ENCODE measurements around the gene PTGIR.

Gene PTGIR

DNA sequence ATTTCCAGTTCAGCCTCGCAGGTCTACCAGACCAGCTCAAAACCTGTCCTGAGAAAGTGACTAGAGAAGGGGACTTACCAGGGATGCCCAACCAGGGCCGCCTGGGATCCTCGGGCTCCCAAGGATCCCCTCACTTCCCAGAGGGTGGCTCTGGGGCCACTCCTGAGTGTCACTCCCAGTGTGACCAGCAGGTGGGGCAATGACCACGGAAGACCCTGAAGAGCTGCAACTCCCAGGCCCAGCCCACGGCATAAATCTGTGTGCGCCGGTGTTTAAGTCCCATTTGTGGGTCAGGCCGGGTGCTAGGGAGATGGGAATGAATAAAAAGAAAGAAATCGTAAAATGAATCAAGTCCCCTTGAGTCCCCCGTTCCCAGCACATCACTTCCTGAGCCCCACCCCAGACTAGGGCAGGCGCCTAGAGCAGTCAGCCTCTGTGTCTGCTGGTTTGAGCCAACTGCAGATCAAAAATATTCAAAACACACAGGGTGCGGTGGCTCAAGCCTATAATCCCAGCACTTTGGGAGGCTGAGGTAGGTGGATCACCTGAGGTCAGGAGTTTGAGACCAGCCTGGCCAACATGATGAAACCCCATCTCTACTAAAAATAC is 10.7 kb downstream of the PTGIR start:
- DNase-seq (ENCODE audit: low spot score), result peak; percentile 85

DNA sequence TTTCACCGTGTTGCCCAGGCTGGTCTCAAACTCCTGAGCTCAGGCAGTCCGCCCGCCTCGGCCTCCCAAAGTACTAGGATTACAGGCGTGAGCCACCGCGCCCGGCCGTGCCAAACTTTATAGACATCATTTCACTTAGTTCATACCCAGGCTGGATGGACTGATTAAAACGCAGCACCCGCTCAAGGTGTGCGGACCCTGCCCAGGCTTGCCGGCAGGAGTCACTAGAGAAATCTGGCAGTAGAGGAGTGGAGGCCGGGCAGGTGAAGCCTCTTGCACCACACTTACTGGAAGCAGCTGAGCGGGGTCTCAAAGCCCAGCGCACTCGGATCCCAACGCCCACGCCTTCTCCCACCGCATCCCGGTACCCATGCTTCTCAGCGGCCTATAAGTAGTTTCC is 11.4 kb downstream of the PTGIR start:
- DNase-seq (ENCODE audit: low spot score), result no peak

DNA sequence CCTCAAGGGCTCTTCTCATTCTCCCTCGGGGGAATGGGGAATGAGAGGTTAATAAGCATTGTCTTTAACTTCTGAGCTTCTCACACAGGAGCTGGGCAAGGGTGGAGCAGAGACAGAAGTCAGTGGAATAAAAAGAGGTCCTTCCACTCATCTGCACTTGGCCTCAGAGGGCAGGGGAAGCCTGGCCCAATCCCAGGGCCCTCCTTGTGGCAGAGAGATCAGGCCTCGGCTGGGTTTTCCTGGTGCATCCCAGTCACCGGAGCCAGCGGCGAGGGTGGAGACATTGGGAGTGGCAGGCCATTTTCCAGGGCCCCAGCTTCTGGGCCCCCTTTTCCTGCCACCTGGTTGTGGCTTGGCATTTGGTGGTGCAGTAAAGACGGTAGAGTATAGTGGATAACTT is 13.1 kb downstream of the PTGIR start:
- no peak for DNase-seq (ENCODE audit: low spot score)

DNA sequence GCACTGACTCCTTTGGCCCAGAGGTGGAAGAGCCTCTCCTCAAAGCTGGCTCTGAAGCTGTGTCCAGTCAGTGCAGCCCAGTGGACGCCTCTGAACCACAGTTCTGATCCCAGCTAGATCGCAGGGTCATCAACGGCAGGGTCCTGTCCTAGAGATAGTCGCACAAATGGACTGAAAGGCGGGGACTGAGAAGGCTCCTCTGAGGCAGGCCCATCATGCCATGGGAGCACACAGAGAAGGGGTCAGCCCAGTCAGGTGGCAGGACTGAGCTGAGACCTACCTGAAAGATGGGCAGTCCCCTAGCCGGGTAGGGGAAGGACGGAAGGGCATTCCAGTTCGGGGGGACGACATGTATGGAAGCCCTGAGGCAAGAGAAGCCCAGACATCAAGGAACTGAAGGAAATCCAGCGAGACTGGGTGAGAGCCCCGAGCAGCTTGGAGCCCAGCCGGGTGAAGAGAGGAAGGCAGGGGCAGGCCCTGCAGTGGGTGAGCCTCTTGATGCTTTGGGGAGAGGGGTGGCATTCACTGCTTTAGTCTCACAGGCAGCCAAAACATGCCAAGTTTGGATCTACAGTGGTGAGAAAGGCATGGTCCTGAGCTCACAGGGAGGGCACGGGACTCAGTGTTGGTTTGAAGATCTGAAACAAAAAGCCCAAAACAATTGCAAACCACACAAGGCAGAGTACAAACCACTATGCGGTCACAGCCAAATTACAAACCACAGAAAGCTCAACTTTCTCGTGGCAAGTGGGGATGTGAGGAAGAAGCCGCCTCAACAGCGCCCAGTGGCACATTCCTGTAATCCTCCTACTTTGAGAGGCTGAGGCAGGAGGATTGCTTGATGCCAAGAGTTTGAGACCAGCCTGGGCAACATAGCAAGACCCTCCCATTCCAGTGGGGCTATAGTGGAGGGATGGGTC is 13.8 kb downstream of the PTGIR start:
- DNase-seq (ENCODE audit: low spot score), result no peak

DNA sequence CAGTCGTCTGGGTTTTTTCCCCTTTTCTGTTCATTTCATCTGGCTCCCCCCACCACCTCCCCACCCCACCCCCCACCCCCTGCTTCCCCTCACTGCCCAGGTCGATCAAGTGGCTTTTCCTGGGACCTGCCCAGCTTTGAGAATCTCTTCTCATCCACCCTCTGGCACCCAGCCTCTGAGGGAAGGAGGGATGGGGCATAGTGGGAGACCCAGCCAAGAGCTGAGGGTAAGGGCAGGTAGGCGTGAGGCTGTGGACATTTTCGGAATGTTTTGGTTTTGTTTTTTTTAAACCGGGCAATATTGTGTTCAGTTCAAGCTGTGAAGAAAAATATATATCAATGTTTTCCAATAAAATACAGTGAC is 14.5 kb downstream of the PTGIR start:
- DNase-seq (ENCODE audit: low spot score), result no peak

DNA sequence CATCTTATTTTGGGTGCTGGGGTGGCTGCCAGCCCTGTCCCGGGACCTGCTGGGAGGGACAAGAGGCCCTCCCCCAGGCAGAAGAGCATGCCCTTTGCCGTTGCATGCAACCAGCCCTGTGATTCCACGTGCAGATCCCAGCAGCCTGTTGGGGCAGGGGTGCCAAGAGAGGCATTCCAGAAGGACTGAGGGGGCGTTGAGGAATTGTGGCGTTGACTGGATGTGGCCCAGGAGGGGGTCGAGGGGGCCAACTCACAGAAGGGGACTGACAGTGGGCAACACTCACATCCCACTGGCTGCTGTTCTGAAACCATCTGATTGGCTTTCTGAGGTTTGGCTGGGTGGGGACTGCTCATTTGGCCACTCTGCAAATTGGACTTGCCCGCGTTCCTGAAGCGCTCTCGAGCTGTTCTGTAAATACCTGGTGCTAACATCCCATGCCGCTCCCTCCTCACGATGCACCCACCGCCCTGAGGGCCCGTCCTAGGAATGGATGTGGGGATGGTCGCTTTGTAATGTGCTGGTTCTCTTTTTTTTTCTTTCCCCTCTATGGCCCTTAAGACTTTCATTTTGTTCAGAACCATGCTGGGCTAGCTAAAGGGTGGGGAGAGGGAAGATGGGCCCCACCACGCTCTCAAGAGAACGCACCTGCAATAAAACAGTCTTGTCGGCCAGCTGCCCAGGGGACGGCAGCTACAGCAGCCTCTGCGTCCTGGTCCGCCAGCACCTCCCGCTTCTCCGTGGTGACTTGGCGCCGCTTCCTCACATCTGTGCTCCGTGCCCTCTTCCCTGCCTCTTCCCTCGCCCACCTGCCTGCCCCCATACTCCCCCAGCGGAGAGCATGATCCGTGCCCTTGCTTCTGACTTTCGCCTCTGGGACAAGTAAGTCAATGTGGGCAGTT is 15.1 kb downstream of the PTGIR start:
- DNase-seq (ENCODE audit: low spot score), result peak; percentile 7

DNA sequence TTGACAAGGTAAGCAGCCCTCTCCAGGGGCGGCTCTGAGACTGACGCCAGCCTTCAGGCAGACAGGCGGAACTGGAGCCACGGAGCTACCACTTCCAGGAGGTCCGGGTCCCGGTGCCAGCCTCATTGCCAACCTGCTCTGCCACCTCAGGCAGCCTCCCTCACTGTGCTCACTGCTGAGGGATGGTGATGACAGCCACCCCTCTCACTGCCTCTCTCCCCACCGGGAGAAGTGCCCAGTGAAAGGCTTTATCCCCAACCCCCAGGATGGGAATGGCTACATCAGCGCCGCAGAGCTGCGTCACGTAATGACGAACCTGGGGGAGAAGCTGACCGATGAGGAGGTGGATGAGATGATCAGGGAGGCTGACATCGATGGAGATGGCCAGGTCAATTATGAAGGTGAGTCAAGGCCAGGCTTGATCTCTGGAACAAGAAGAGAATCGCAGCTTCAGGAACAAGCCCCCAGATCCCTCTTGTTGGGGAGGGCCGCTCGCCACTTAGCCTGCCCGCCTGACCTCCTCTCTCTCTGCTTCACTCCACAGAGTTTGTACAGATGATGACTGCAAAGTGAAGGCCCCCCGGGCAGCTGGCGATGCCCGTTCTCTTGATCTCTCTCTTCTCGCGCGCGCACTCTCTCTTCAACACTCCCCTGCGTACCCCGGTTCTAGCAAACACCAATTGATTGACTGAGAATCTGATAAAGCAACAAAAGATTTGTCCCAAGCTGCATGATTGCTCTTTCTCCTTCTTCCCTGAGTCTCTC is 16.1 kb downstream of the PTGIR start:
- DNase-seq (ENCODE audit: low spot score), result no peak

DNA sequence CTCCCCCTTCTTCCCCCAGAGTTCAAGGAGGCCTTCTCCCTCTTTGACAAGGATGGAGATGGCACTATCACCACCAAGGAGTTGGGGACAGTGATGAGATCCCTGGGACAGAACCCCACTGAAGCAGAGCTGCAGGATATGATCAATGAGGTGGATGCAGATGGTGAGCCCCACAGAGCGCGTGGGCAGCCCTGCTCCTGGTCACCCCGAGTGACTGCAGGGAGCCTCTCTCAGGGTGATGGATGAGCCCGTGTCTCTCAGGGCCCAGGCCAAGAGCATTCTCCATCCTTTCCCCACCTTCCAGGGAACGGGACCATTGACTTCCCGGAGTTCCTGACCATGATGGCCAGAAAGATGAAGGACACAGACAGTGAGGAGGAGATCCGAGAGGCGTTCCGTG is 16.7 kb downstream of the PTGIR start:
- DNase-seq (ENCODE audit: low spot score), result no peak

DNA sequence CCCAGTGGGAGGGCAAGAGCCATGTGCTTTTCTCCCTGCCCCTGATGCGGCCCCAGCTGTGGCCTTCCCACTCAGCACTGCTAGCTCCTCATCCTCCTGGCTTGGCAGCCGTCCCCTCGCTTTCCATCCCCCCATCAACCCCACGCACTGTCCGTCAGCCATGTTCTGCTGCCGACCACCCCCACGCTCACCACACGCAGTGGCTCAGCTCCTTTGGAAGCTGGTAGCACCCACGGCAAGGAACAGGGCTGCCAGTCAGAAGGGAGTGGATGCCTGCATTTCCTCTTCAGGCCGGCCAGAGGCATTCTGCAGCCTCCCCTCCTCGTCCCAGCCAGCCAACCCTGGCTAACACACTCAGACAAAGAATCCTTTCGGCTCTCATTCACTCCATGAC is 17.4 kb downstream of the PTGIR start:
- DNase-seq (ENCODE audit: low spot score), result no peak

DNA sequence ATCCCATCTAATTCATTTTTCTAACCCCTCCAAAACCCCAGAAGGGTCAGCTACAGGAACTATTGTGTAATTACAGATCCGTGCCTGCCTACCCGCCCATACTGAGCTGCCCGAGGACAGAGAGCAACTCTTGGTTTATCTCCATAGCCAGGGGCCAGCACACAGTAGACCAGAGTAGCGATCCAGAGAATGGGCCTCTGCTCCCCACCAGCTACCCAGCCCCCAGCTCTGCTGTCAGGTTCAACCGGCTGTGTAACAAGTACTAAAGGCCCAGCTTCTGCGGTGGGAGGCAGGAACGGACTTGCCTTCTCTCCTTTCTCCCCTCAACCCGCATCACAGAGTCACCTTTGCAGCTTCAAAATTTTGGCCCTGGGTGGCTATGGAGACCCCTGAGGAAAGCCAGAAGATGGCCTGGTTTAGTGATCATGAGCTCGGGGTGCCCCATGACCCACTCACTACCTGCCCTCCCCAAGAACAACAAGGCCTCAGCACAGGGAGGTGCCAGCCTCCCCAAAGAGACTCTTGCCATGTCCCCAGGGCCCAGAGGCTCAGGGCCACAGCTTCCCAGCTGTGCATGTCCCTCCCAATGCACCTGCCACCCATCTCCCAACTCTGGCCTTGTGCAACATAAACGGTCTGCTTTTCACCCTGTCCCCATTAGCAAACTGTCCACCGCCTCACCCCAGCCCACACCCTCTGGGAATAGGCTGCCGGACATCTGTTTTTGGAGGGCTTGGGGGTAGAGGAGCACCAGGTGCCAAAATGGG is 18.0 kb downstream of the PTGIR start:
- no peak for DNase-seq (ENCODE audit: low spot score)

DNA sequence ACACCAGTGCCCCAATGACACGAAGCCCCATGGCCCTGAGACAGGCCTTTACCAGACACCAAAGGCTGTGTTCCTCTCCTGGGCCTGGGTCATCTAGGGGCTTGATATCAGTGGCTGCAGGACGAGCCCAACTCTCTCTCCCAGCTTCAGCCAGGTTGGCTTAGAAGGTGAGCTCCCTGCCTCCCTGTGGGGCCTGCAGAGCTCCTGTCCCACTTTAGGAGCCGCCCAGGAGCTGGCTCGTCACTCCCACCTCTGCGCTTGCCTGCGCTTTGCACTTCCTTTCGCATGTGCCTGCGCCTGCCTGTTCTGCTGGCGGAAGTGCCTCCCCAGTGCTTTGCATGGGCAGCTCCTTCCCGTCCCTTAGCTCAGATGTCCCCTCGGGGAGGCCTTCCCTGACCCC is 18.9 kb downstream of the PTGIR start:
- no peak for DNase-seq (ENCODE audit: low spot score)

DNA sequence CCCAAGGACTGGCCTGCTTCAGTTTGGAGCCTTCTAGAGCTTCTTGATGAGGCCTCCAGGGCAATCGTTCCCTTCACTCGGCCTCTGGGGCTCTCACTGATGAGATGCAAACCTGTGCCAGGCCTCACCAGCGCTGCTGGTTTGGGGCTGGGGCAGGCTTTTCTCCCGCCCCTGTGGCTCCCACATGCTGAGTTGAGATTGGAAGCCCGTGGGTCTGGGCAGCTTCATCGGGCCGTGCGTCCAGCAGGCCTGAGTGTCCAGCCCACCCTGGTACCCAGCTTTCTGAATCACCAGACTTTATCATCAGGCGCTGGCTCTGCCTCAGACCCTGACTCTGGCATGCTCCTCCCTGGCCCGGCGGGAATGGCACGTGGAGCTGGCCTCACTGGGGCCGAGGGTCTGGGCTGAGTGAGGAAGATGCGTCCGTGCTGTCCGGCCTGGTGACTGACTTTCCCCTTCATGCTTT is 19.5 kb downstream of the PTGIR start:
- DNase-seq (ENCODE audit: low spot score), result no peak

DNA sequence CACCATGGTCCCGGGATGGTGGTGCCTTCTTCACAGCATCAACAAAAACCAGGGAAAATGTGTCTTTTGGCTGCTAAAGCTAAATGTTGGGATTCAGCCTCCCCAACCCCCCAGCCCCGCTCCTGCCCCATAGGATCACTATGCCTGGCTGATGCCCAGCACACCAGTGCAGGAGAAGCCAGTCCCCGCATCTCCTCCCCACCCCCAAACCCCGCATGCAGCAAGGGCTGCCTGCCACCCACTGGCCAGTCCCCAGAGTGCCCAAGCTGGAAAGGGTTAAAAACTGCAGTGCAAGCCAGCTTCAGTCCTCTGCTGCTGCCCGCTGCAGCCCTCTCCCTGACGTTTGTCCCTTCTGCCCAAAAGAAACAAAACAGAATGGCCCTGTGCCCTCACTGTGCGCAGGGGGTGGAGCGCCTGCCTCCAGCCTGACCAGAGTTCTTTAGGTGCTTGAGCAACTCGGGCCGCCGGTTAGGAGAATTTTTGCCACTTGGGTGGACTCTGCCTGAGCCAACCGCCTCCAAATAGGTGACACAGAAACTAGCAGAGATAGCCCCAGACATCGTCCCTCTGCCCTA is 20.0 kb downstream of the PTGIR start:
- peak; percentile 9 for DNase-seq (ENCODE audit: low spot score)

DNA sequence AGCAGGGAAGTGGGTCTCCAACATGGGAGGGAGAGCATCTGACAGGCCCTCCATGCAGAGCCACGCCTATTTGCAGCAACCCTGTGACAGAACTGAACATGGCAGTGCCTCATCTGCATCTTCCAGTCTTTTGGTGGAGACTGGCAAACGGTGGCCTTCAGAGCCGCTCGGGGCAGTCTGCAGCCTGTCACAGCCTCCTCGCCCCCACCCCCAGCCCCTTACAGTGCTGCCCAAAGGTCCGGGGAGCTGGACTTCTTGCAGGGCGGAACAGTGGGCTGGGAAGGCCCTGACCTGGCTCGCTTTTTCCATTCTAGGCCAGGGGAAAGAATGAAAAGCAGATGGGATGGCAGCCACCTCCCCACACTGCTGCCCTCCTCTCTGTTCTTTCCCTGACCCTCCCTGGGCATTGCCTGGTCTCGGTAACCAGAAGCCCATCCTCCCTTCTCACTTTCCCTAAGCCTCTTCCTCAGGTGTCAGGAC is 21.1 kb downstream of the PTGIR start:
- DNase-seq (ENCODE audit: low spot score), result peak; percentile 6

DNA sequence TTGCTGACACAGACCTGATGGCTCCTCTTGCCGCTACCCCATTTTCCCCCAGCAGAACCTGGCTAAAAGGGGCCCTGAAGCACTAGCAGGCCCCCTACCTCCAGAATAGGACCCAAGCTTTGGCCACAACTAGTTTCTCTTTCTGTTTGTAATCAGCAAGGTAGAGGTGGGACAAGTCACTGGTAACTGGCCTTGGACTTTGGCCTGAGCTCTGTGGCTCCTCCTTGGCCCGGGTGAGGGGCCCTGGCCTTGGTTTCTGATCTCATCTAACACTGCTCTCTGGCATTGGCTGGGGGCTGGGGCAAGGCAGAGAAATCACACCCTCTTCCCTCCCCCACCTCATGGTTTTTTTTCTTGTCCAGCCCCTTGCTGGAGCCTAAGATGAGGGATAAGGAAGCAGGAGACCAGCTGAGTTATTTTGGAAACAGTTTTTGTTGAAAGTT is 21.7 kb downstream of the PTGIR start:
- DNase-seq (ENCODE audit: low spot score), result no peak

DNA sequence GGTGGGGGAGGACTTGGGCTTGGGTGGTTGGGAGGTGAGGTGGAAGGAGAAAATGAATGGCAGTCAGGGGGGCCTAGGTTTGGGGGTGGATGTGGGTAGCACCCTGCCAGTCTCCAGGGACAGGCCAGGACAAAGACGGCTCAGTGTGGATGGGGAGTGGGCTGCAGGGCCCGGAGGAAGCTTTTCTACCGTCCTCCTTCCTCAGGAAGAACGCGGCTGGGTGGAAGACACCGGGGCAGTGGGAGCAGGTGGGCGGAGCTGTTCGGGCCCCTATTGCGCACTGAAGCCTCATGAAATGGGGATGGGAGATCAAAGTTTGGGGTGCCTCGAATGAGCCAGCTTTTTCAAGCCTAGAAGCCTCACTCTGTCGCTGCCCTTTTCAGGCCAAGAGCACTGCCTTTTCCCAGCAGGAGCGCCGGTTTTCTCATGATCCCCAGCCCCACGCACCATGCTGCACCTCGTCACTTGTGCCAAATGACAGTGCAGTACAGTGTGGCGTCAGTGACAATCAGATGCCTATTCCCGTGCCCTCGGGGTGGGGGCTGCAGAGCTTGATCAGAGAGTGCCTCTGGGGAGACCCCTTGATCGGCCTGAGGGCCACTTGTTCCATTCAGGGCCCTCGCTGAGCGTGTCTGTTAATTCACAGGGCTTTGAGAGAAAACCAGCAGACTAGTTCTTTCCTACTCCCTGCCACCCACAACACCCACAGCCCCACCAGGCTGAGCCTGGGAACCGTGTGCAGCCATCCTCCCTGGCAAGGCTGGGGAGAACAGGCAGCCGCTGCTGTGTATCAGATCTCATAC is 22.3 kb downstream of the PTGIR start:
- peak; percentile 46 for DNase-seq (ENCODE audit: low spot score)

DNA sequence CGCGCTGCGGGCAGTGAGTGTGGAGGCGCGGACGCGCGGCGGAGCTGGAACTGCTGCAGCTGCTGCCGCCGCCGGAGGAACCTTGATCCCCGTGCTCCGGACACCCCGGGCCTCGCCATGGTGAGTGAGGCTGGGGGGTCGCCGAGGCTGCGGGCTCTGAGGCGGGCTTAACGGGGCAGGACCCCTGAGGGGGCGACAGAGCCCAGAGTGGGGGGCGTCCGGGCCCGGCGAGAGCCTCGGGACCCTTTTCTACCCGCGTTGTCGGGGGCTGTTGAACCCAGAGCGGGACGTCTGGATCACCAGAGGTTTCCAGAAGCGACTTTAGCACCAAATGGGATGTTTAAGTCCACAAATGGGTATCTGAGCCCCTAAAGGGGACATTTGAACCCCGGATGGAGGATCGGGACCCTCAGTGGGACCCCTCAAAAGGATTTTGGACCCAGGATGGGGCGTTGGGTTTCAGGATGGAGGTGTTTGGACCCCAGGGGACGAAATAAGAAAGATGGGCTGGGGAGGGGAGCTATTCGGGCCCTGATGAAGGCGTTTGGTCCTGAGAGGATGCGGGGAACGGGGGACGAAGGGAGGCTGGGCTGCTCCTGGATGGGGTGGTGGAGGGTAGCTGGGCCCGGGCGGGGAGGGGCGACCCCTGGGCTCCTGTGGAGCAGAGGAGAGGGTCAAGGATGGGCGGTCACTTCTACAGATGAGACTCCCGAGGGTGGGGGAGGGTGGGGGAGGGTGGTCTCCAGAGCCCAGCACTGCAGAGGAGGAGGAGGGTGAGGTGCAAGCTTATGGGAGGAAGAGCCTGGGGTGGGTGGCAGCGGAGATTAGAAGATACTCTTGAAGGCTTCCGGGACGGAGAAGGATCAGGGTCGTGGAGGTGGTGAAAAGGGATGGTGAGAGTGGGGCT is 23.3 kb downstream of the PTGIR start, which contains the start of gene CALM3:
TSS of gene CALM3 (plus strand) at position 13 of the 907 bp plus-strand sequence. CDS start at position 118, 105 bp downstream.
- DNase-seq (ENCODE audit: low spot score), result peak; percentile 24
